Measurements from ENCODE around the gene FRMD6. TPM values are rescaled to one million over a fixed set of nuclear protein-coding genes. Genes with fewer than 3 reads are reported as not detected.

FRMD6 gene
- total and polyA plus RNA-seq, 8 donors, result 5.9 to 35.2 (median 9.7) TPM

GRCh38 chr14:51609955-51610283, 41.8 kb upstream of the FRMD6 start:
- no peak overlapping the region for H3K27ac ChIP-seq
- H3K4me3 ChIP-seq, result no peak overlapping the region
- H3K36me3 ChIP-seq, result no peaks in the 10 kb centered on the region
- DNase-seq, result no peak
- intact Hi-C loops (cut with DNase I; ENCODE audit: low total_unique reads), result no loop called here
- no peaks in the 10 kb centered on the region for H3K4me1 ChIP-seq
- no peaks in the 10 kb centered on the region for H3K27me3 ChIP-seq
- 77 to 87% (median 81%) methylated on average over 5 of the region's 5 CpGs for WGBS, 5 donors
- H3K9me3 ChIP-seq, result no peaks in the 10 kb centered on the region
- no peak for TF ChIP-seq POLR2A (IDR thresholded peaks at IDR 0.05)
- no peak for TF ChIP-seq POLR2AphosphoS5 (IDR thresholded peaks at IDR 0.05)
- TF ChIP-seq, protein P1, sequence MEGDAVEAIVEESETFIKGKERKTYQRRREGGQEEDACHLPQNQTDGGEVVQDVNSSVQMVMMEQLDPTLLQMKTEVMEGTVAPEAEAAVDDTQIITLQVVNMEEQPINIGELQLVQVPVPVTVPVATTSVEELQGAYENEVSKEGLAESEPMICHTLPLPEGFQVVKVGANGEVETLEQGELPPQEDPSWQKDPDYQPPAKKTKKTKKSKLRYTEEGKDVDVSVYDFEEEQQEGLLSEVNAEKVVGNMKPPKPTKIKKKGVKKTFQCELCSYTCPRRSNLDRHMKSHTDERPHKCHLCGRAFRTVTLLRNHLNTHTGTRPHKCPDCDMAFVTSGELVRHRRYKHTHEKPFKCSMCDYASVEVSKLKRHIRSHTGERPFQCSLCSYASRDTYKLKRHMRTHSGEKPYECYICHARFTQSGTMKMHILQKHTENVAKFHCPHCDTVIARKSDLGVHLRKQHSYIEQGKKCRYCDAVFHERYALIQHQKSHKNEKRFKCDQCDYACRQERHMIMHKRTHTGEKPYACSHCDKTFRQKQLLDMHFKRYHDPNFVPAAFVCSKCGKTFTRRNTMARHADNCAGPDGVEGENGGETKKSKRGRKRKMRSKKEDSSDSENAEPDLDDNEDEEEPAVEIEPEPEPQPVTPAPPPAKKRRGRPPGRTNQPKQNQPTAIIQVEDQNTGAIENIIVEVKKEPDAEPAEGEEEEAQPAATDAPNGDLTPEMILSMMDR (IDR thresholded peaks at IDR 0.05), result no peak
- TF ChIP-seq EP300 (IDR thresholded peaks at IDR 0.05), result no peak

- H3K27ac ChIP-seq, result no peak overlapping the region
- DNase-seq, result no peak
- TF ChIP-seq POLR2A (IDR thresholded peaks at IDR 0.05), result no peak
- TF ChIP-seq POLR2AphosphoS5 (IDR thresholded peaks at IDR 0.05), result no peak
- TF ChIP-seq EP300 (IDR thresholded peaks at IDR 0.05), result no peak
- TF ChIP-seq, protein P1 (IDR thresholded peaks at IDR 0.05), result no peak
- no peaks in the 10 kb centered on the region for H3K9me3 ChIP-seq
- H3K36me3 ChIP-seq, result no peaks in the 10 kb centered on the region
- intact Hi-C loops (cut with DNase I; ENCODE audit: low total_unique reads), result no loop called here
- H3K4me1 ChIP-seq, result no peaks in the 10 kb centered on the region
- no peaks in the 10 kb centered on the region for H3K27me3 ChIP-seq
- H3K4me3 ChIP-seq, result no peak overlapping the region
- WGBS, 5 donors, result 44 to 62% (median 58%) methylated on average over 1 of the region's 1 CpG
These were observed 40.9 kb upstream of the FRMD6 start for GRCh38 chr14:51610771-51611170.

DNA sequence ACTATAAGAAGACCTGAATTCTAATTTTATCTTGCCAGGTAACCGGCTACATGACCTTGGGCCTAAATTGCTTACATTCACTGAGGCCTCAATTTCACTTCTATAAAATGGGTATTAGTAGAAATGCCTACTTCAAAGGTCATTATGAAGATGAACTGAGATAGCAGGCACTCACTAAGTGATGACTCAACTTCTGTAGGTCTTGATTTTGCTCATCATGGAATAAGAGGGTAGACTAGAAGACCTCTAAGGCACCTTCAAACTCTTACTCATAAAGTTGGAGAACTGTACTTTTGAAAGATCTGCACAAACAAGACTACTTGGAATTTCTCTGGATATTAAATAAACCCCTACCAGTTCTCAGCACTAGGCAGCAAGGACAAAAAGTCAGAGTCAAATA, 39.3 kb upstream of the FRMD6 start:
- Histone ChIP-seq H3K4me3 (no peak overlapping the region), H3K4me1 (peaks cover 0 to 12% (median 5%) of the 10 kb centered on the region in 4 donors), H3K36me3 (no peaks in the 10 kb centered on the region), H3K27ac (no peak overlapping the region), H3K9me3 (no peaks in the 10 kb centered on the region), H3K27me3 (no peaks in the 10 kb centered on the region)
- TF ChIP-seq POLR2A (IDR thresholded peaks at IDR 0.05), result no peak
- 0 to 100% (median 89%) methylated on average over 1 of the region's 1 CpG for WGBS, 5 donors
- no peak for DNase-seq
- intact Hi-C loops (cut with DNase I; ENCODE audit: low total_unique reads), result no loop called here

DNA sequence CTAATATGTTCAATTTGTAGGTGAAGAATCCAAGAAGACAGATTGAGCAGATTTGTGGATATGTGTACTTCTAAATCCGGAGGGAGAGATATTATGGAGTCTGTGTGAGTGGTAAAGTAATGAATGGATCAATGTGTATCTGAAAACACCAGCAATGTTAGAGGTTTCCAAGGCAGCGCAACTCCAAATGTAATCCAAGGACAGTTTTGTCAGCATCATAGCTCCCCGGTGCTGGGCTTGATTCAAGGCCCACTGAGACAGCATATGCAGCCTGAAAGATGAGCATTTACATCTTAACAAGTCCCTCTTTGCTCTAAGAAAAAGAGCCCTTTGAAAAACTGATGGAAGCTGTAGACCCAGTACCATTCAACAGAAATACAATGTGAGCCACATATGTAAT, 38.3 kb upstream of the FRMD6 start:
- H3K9me3 ChIP-seq, result no peaks in the 10 kb centered on the region
- no peak for DNase-seq

GRCh38 chr14:51614707-51615106, 37.0 kb upstream of the FRMD6 start:
- Histone ChIP-seq H3K27ac (no peak overlapping the region), H3K9me3 (no peaks in the 10 kb centered on the region), H3K27me3 (no peaks in the 10 kb centered on the region), H3K4me3 (no peak overlapping the region), H3K4me1 (peaks cover 0 to 13% (median 5%) of the 10 kb centered on the region in 4 donors), H3K36me3 (no peaks in the 10 kb centered on the region)
- TF ChIP-seq EP300 (IDR thresholded peaks at IDR 0.05) (no peak), POLR2A (IDR thresholded peaks at IDR 0.05) (no peak), POLR2AphosphoS5 (IDR thresholded peaks at IDR 0.05) (no peak)
- TF ChIP-seq, protein P1 (IDR thresholded peaks at IDR 0.05), result no peak
- intact Hi-C loops (cut with DNase I; ENCODE audit: low total_unique reads), result no loop called here
- DNase-seq, result no peak

More for the DNA sequence above, 38.3 kb upstream of the FRMD6 start:
- peaks cover 0 to 13% (median 5%) of the 10 kb centered on the region in 4 donors for H3K4me1 ChIP-seq
- no peak overlapping the region for H3K27ac ChIP-seq
- no peaks in the 10 kb centered on the region for H3K27me3 ChIP-seq
- no peaks in the 10 kb centered on the region for H3K36me3 ChIP-seq
- WGBS, 5 donors, result 76 to 82% (median 78%) methylated on average over 3 of the region's 3 CpGs
- intact Hi-C loops (cut with DNase I; ENCODE audit: low total_unique reads), result no loop called here
- TF ChIP-seq EP300 (IDR thresholded peaks at IDR 0.05), result no peak
- H3K4me3 ChIP-seq, result no peak overlapping the region
